Ramos (cell line): Measurements from ENCODE around the gene TYROBP.
"Not testable (repeated sequence)": the region's sequence is repeated elsewhere in the genome, so short reads cannot be mapped to it uniquely, and the experiment has no call there.

Experiments
- in situ Hi-C: fragments of 300-500 bp; cut with MboI; formaldehyde crosslinking; loops from one replicate; pipeline ENCODE4 v1.14.3; 2022; ENCODE audit warnings: low sequenced_read_pairs; ENCODE audit not compliant: unreplicated experiment

The TYROBP gene

DNA sequence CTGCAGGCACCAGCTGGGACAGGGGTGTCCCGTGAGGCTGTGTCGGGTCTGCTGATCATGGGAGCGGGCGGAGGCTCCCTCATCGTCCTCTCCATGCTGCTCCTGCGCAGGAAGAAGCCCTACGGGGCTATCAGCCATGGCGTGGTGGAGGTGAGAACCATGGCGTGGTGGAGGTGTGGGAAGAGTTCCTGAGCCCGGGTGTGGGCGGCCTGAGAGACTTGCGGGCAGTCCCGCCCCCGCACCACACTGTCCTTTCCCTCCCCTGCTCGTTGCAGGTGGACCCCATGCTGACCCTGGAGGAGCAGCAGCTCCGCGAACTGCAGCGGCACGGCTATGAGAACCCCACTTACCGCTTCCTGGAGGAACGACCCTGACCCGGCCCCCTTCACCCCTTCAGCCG is 29.0 kb downstream of the TYROBP start:
- in situ Hi-C loops = no loop called here

DNA sequence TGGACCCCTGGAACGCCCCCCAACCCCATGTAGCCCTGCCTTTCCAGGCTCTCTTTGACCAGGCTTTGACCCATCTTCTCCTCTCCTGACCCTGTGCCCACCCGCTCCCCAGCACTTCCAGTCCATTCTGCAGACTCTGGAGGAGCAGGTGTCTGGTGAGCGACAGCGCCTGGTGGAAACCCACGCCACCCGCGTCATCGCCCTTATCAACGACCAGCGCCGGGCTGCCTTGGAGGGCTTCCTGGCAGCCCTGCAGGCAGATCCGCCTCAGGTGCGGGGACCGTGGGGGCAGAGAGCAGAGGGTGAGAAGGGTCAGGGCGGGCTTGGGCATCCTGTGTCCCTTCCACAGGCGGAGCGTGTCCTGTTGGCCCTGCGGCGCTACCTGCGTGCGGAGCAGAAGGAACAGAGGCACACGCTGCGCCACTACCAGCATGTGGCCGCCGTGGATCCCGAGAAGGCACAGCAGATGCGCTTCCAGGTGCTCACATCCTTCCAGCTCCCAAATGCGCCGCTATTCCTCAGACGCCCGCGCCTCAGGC is 33.6 kb downstream of the TYROBP start:
- in situ Hi-C loops = no loop called here

DNA sequence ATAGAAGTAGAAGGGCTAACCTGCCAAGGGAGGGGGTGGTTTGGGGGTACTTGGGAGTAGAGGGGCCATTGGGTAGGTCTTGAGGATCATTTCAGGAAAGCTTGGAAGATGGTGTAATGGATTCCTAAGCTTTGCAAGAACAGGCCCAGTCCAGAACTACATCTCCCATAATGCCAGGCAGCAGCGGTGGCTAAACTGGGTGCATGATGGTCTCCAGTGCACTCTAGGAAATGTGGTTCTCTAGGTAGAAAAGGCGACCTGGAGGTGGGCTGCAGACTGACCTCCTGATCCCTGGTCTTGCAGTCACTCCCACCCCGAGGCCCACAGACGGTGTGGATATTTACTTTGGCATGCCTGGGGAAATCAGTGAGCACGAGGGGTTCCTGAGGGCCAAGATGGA is 35.9 kb downstream of the TYROBP start:
- in situ Hi-C loops = no loop called here

DNA sequence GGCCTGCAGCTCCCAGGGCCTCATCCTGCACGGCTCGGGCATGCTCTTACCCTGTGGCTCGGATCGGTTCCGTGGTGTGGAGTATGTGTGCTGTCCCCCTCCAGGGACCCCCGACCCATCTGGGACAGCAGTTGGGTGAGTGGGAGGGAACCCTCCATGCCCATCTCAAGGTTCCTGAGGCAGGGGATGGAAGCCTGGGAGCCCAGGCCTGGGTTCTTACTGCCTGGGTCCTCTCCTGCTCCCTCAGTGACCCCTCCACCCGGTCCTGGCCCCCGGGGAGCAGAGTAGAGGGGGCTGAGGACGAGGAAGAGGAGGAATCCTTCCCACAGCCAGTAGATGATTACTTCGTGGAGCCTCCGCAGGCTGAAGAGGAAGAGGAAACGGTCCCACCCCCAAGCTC is 36.5 kb downstream of the TYROBP start:
- in situ Hi-C loops = no loop called here

DNA sequence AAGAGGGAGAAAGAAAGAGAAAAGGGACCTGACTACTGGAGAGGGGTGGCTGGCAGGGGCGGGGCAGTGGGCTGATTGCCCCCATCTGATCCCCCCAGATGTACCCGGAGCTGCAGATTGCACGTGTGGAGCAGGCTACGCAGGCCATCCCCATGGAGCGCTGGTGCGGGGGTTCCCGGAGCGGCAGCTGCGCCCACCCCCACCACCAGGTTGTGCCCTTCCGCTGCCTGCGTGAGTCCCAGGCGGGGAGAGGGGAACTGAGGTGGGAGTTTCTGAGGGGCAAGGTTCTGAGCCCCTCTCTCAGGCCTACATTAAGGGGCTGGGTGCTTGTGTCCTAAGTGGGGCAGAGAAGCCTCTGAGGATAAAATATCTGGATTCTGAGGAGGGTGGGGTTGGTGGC is 37.3 kb downstream of the TYROBP start:
- in situ Hi-C loops = no loop called here

DNA sequence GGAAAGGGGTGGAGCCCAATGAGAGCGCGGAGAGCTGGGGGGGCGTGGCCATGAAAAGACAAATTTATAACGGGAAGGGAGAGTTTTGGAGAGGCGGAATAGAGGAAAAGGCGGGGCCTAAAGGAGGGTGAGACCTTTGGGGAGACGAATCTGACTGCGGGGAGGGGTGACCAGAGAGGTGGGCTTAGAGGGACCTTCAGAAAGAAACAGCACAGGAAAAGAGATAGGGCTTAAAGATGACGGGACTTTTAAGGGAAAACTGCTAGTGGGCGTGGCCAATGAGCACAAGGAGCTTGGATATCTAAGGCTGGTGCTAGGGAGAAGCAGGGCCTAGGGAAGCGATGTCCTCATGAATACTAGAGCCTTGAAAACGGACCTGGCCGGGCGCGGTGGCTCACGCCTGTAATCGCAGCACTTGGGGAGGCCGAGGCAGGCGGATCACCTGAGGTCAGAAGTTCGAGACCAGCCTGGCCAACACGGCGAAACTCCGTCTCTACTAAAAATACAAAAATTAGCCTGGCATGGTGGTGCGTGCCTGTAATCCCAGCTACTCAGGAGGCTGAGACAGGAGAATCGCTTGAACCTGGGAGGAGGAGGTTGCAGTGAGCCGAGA is 37.9 kb downstream of the TYROBP start:
- in situ Hi-C loops = not testable (repeated sequence)

DNA sequence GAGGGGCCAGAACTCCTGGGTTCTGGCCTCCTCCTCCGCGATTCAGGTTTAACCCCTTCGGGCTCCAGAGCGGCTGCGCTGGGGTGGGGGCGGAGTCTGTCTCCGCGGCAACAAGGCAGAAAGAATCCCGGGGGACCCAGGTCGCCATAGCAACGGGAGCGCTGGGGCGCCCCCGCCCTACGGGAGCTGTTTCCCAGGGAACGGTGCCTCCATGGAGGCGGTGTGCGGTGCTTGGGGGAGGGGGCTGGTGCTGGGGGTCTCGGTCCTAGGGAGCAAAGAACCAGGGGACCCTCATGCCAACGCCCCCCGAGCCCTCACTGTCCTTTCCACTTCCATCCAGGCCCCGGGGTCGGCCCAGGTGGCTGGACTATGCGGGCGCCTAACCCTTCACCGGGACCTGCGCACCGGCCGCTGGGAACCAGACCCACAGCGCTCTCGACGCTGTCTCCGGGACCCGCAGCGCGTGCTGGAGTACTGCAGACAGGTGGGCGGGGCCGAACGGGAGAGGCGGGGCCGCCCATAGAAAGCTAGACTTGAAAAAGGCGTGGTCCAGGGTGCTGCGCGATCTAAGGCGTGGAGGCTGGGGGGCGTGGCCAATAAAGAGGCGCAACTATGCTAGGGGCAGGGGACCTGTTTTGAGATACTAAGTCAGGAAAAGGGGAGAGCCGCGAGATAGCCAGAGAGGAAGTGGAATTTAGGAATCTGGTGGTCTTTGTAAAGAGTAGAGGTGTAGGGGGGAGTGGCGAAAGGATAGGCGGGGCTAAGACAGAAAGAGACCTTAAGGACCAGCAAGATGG is 38.6 kb downstream of the TYROBP start:
- in situ Hi-C loops = no loop called here

DNA sequence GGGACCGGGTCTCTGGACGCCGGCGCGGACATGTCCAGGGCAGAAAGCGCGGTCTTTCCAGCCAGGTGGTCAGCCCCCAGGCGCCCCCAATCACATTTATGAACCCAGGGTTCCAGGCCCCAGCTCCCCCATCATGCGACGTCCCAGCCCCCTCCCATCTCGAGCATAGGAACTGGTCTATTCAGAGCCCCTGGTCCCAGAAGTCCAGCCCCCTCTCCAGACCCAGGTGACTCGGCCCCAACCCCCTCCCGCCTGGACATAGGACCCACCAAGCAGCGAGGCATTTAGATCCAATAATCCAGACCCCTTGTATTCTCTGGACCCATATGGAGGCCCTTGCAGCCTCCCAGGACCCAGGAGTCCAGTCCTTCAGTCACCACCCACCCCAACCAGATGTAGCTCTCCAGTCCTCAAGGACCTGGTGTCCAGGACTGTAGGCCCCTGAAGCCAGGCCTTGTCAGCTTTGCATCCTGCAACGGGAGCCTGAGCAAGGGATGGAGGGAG is 39.2 kb downstream of the TYROBP start:
- in situ Hi-C loops = no loop called here

DNA sequence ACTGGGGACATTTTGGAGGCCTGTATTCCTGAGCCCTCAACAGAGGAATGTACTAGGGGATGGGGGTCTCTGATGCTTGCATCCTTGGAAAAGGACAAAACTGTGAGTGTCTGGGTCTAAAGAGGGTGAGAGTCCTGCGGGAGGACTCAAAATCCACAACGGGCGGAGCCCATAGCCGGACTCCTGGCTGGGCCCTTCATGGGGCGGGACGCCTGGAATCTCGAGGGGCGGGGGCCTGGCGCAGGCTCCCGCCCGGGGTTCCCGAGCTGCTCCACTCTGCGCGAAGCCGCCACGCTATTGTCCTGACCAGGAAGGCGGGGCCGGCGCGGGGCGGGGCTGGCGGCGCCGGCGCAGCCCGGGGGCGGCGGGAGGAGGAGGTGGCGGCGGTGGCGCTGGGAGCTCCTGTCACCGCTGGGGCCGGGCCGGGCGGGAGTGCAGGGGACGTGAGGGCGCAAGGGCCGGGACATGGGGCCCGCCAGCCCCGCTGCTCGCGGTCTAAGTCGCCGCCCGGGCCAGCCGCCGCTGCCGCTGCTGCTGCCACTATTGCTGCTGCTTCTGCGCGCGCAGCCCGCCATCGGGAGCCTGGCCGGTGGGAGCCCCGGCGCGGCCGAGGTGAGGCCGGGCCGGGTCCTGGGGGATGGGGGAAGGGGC is 39.8 kb downstream of the TYROBP start, which contains the start of gene APLP1:
Gene APLP1, plus strand, starts transcription at position 403 of the 651 bp plus-strand sequence. Its CDS starts 63 bp downstream, at position 466.
- in situ Hi-C loops = no loop called here

DNA sequence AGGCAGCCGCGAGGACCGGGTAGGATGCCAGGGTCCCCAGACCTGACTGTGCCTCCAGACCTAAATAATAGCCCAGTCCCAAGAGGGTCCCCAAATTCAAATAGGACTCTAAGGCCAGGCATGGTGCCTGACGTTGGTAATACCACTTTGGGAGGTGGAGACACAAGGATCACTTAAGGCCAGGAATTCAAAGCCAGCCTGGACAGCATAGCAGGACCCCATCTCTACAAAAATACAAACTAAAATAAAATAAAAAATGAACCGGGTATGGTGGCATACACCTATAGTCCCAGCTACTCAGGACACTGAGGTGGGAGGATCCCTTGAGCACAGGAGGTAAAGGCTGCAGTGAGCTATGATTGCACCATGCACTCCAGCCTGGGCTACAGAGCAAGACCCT is 45.1 kb downstream of the TYROBP start:
- in situ Hi-C loops = no loop called here

DNA sequence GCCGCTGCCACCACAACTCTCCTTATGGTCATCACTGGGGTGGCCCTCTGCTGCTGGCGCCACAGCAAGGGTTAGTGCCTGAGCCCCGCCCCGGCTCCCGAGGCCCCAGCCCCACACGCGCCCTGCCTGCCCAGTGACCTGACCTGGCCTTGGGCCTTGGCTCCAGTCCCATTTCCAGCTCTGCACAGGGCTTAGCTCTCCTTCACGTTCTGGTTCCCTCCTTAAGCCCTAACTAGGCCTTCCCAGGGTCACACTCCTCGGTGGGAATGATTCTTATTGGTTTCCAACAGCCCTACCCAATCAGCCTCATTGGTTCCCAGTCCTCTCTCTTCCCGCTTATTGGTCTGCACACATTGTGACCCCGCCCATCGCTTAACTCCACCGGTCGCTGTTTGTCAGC is 45.6 kb downstream of the TYROBP start:
- in situ Hi-C loops = no loop called here

DNA sequence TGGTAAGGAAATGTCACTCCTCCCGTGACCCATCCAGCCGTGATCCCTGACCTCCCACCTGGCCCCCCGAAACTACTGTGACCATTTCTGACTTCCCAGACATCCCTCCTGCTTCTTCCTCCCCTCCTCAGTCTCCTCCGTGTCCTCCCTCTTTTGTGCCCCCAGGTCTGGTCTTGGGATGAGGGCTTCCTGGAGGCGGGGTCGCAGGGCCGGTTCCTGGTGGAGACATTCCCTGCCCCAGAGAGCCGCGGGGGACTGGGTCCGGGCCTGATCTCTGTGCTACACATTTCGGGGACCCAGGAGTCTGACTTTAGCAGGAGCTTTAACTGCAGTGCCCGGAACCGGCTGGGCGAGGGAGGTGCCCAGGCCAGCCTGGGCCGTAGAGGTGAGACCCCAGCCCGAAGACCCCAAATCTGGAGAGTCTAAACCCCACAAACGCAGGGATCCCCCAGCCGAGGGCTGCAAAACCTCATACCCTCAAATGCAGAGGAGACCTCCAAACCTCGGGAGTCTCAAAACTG is 46.4 kb downstream of the TYROBP start:
- in situ Hi-C loops = no loop called here

DNA sequence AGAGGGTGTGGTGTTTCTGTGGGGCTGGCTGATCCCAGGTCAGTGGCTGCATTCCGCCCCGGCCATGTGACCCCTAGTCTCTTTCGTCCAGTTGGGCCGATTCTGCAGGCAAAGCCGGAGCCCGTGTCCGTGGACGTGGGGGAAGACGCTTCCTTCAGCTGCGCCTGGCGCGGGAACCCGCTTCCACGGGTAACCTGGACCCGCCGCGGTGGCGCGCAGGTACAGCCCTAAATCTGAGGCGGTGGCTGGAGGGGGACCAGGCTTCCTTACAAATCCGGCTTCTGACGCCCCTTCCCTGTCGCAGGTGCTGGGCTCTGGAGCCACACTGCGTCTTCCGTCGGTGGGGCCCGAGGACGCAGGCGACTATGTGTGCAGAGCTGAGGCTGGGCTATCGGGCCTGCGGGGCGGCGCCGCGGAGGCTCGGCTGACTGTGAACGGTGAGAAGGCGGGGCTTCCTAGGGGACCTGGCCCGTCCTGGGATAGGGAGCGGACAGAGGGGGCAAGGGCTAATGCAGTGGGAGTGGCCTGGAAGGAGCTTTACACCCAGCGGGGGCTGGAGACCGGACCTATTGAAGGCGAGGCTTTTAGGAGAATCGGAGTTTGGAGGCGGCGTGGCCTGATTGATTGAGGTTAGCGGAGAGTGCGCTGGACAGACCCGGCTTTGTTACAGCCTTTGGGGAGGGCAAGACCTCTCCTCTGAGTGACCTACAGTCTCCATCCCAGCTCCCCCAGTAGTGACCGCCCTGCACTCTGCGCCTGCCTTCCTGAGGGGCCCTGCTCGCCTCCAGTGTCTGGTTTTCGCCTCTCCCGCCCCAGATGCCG is 47.1 kb downstream of the TYROBP start:
- in situ Hi-C loops = no loop called here

DNA sequence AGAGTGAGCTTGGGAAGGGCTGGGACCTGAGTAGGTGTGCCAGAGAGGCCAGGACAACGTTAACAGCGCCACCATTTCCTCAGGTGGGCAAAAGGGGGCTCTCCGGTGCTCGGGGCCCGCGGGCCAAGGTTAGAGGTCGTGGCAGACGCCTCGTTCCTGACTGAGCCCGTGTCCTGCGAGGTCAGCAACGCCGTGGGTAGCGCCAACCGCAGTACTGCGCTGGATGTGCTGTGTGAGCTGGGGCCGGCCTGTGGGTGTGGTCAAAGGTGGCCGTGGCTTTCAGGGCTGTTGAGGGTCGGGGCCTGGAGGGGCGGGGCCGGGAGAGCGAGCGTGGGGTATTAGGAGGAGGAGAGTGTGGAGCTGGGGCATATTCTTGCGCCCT is 47.7 kb downstream of the TYROBP start:
- in situ Hi-C loops = no loop called here

DNA sequence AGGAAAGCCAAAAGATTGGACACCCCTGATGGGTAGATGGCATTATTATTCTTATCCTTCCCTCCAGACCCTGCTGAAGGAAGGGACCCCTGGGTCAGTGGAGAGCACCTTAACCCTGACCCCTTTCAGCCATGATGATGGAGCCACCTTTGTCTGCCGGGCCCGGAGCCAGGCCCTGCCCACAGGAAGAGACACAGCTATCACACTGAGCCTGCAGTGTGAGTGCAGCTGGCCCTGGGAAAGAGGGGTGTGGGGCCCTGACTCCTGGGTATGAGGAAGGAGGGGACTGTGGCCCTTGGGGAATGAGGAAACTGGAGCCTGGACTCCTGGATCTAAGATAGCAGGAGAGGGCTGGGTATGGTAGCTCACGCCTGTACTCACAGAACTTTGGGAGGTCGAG is 48.7 kb downstream of the TYROBP start:
- in situ Hi-C loops = no loop called here

DNA sequence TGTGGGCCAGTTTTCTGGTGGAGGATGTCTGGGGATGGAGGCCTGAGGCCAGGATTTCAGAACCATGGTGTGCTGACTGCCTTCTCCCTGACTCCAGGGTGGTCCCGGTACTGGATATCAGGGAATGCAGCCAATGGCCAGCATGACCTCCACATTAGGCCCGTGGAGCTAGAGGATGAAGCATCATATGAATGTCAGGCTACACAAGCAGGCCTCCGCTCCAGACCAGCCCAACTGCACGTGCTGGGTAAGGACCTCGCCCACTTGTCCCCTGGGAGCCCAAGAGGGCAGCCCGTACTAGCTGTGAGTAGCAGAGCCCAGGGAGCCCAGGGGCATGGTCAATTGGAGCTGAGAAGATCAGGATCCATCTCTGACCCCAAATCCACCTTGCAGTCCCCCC is 49.8 kb downstream of the TYROBP start:
- in situ Hi-C loops = no loop called here

DNA sequence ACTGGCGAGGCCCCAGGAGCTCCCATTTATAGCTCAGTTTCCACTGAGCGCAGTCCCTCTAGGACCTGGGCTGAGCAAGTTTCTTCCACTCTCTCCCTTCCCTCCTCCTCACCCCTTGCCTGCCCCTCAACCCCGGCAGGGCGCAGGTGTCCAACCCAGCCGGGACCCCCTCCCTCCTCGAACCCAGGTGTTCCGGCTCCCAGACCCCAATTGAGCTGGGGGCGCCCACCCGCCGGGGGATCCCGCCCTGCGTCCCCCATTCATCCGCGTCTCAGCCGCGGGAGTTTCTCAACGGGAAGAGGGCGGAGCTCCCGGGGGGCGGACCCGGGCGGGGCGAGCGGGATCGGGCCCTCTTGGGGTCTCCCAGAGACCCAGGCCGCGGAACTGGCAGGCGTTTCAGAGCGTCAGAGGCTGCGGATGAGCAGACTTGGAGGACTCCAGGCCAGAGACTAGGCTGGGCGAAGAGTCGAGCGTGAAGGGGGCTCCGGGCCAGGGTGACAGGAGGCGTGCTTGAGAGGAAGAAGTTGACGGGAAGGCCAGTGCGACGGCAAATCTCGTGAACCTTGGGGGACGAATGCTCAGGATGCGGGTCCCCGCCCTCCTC is 51.4 kb downstream of the TYROBP start, which contains the start of gene KIRREL2:
Gene KIRREL2, plus strand, starts transcription at position 366 of the 604 bp plus-strand sequence. Its CDS starts 209 bp downstream, at position 575.
- in situ Hi-C loops = no loop called here
